ENCODE results near the gene IGSF8. TPM values are rescaled to one million over a fixed set of nuclear protein-coding genes. Genes with fewer than 3 reads are reported as not detected.

IGSF8 gene
- total RNA-seq, 1 donor from 2014 or later: 21.6 TPM

GRCh38 chr1:160066829-160067745, 31.3 kb downstream of the IGSF8 start:
- no peak for DNase-seq (ENCODE audit: extremely low spot score in 2 of 2)
- no peaks in the 10 kb centered on the region for H3K27me3 ChIP-seq

DNA sequence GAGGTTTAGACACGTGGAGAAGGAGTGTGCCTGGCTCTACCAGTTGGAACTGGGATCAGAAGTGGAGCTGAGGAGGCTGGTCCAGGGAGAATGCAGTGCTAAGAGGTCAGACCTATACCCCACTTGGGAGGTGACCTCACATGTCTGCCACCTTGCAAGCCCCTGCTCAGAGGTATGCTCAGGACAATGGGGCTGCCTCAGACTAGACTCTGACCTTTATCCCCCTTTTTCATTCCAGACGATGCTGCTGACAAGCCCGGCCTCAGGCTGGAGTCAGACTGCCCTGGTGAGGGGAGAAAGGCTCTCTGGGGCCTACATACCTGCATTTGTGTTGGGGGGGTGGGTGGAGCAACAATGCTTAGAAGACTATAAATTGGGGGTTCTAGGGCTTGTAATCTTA, 33.7 kb downstream of the IGSF8 start:
- Histone ChIP-seq H3K4me3 (no peak overlapping the region), H3K27ac (no peak overlapping the region), H3K9me3 (no peaks in the 10 kb centered on the region), H3K4me1 (peaks cover 3% of the 10 kb centered on the region), H3K36me3 (no peaks in the 10 kb centered on the region), H3K27me3 (no peaks in the 10 kb centered on the region)
- DNase-seq (ENCODE audit: extremely low spot score in 2 of 2): no peak
- TF ChIP-seq POLR2A (IDR thresholded peaks at IDR 0.05): no peak
- TF ChIP-seq POLR2AphosphoS5 (IDR thresholded peaks at IDR 0.05; ENCODE audit: insufficient read depth in 1 of 2, low read depth in 1 of 2): no peak
- no peak for TF ChIP-seq CTCF (IDR thresholded peaks at IDR 0.05)
- intact Hi-C loops (cut with DNase I): no loop called here

More at GRCh38 chr1:160066829-160067745, 31.3 kb downstream of the IGSF8 start:
- Histone ChIP-seq H3K27ac (no peak overlapping the region), H3K4me3 (no peak overlapping the region), H3K9me3 (no peaks in the 10 kb centered on the region), H3K36me3 (no peaks in the 10 kb centered on the region), H3K4me1 (peaks cover 18% of the 10 kb centered on the region)
- intact Hi-C loops (cut with DNase I): no loop called here
- TF ChIP-seq POLR2A (IDR thresholded peaks at IDR 0.05) (no peak), POLR2AphosphoS5 (IDR thresholded peaks at IDR 0.05; ENCODE audit: insufficient read depth in 1 of 2, low read depth in 1 of 2) (no peak), CTCF (IDR thresholded peaks at IDR 0.05) (no peak)

DNA sequence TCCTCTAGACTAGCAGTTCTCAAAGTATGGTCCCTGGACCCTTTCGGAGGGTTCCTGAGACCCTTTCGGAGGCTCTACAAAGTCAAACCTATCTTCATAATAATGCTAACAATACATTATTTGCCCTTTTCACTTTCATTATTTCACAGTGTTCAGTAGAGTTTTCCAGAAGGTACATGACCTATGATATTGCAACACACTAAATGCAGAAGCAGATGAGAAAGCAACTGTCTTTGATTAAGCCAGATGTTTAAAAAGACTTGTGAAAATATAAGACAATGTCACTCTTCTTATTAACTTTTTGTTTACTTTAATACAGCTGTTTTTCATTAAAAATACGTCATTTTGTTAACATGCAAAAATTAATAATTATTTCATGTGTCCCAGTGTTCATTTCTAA, 34.3 kb downstream of the IGSF8 start:
- no peaks in the 10 kb centered on the region for H3K36me3 ChIP-seq
- H3K27ac ChIP-seq: no peak overlapping the region
- no peak for TF ChIP-seq POLR2AphosphoS5 (IDR thresholded peaks at IDR 0.05; ENCODE audit: insufficient read depth in 1 of 2, low read depth in 1 of 2)
- TF ChIP-seq CTCF (IDR thresholded peaks at IDR 0.05): no peak
- no peak for TF ChIP-seq POLR2A (IDR thresholded peaks at IDR 0.05)
- no peak for DNase-seq (ENCODE audit: extremely low spot score in 2 of 2)
- H3K27me3 ChIP-seq: no peaks in the 10 kb centered on the region
- no peak overlapping the region for H3K4me3 ChIP-seq
- intact Hi-C loops (cut with DNase I): no loop called here
- no peaks in the 10 kb centered on the region for H3K9me3 ChIP-seq
- H3K4me1 ChIP-seq: no peaks in the 10 kb centered on the region

GRCh38 chr1:160063176-160063575, 35.2 kb downstream of the IGSF8 start:
- H3K36me3 ChIP-seq: no peaks in the 10 kb centered on the region
- intact Hi-C loops (cut with DNase I): no loop called here
- H3K4me1 ChIP-seq: no peaks in the 10 kb centered on the region
- H3K9me3 ChIP-seq: no peaks in the 10 kb centered on the region
- no peaks in the 10 kb centered on the region for H3K27me3 ChIP-seq
- no peak overlapping the region for H3K27ac ChIP-seq
- H3K4me3 ChIP-seq: no peak overlapping the region
- TF ChIP-seq POLR2A (IDR thresholded peaks at IDR 0.05) (no peak), CTCF (IDR thresholded peaks at IDR 0.05) (no peak), POLR2AphosphoS5 (IDR thresholded peaks at IDR 0.05; ENCODE audit: insufficient read depth in 1 of 2, low read depth in 1 of 2) (no peak)
- DNase-seq (ENCODE audit: extremely low spot score in 2 of 2): no peak

GRCh38 chr1:160062230-160062532, 36.2 kb downstream of the IGSF8 start:
- DNase-seq (ENCODE audit: extremely low spot score in 2 of 2): no peak
- H3K9me3 ChIP-seq: no peaks in the 10 kb centered on the region
- H3K4me3 ChIP-seq: no peak overlapping the region
- H3K27ac ChIP-seq: no peak overlapping the region
- intact Hi-C loops (cut with DNase I): no loop called here
- no peaks in the 10 kb centered on the region for H3K4me1 ChIP-seq
- no peaks in the 10 kb centered on the region for H3K27me3 ChIP-seq
- no peaks in the 10 kb centered on the region for H3K36me3 ChIP-seq
- TF ChIP-seq POLR2A (IDR thresholded peaks at IDR 0.05) (no peak), CTCF (IDR thresholded peaks at IDR 0.05) (no peak), POLR2AphosphoS5 (IDR thresholded peaks at IDR 0.05; ENCODE audit: insufficient read depth in 1 of 2, low read depth in 1 of 2) (no peak)

Measured in vagina (tissue), 2 donors.